ENCODE measurements around the gene CDC42EP5. TPM values are rescaled to one million over a fixed set of nuclear protein-coding genes. Genes with fewer than 3 reads are reported as not detected.
A peak's percentile ranks its signal among the peaks of the same experiment; 100 is the strongest.

Gene CDC42EP5
- total and polyA plus RNA-seq, 12 donors = 0.44 to 36.0 (median 15.7) TPM

DNA sequence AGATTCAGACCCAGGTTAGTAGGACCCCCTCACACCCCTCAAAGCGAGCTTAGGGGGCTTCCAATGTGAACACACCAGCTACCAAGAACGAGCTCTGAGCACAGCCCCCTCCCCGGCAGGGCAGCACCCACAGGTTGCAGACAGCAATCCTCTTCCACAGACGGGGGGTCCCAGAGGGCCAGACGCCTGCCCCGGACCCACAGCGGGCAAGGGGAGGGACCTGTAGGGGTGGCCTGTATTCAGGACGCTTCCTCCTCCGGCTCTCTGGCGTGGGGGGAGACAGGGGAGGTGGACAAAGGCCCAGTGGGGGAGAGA is 53.1 kb downstream of the CDC42EP5 start:
- TF ChIP-seq, protein P1, sequence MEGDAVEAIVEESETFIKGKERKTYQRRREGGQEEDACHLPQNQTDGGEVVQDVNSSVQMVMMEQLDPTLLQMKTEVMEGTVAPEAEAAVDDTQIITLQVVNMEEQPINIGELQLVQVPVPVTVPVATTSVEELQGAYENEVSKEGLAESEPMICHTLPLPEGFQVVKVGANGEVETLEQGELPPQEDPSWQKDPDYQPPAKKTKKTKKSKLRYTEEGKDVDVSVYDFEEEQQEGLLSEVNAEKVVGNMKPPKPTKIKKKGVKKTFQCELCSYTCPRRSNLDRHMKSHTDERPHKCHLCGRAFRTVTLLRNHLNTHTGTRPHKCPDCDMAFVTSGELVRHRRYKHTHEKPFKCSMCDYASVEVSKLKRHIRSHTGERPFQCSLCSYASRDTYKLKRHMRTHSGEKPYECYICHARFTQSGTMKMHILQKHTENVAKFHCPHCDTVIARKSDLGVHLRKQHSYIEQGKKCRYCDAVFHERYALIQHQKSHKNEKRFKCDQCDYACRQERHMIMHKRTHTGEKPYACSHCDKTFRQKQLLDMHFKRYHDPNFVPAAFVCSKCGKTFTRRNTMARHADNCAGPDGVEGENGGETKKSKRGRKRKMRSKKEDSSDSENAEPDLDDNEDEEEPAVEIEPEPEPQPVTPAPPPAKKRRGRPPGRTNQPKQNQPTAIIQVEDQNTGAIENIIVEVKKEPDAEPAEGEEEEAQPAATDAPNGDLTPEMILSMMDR (IDR thresholded peaks at IDR 0.05) = no peak
- TF ChIP-seq POLR2A (IDR thresholded peaks at IDR 0.05) = no peak
- WGBS, 4 donors = 27 to 83% (median 63%) methylated on average over 1 to 10 of the region's 10 CpGs
- intact Hi-C loops (cut with DNase I) = no loop called here
- Histone ChIP-seq H3K4me3 (no peak overlapping the region), H3K36me3 (replicated peaks in 1 of 2) (no peaks in the 10 kb centered on the region), H3K4me1 (replicated peaks in 1 of 2) (peaks cover 0 to 5% of the 10 kb centered on the region in 2 donors), H3K9me3 (replicated peaks in 1 of 3) (no peaks in the 10 kb centered on the region), H3K27ac (no peak overlapping the region), H3K27me3 (peaks cover 30% of the 10 kb centered on the region)
- DNase-seq = no peak

DNA sequence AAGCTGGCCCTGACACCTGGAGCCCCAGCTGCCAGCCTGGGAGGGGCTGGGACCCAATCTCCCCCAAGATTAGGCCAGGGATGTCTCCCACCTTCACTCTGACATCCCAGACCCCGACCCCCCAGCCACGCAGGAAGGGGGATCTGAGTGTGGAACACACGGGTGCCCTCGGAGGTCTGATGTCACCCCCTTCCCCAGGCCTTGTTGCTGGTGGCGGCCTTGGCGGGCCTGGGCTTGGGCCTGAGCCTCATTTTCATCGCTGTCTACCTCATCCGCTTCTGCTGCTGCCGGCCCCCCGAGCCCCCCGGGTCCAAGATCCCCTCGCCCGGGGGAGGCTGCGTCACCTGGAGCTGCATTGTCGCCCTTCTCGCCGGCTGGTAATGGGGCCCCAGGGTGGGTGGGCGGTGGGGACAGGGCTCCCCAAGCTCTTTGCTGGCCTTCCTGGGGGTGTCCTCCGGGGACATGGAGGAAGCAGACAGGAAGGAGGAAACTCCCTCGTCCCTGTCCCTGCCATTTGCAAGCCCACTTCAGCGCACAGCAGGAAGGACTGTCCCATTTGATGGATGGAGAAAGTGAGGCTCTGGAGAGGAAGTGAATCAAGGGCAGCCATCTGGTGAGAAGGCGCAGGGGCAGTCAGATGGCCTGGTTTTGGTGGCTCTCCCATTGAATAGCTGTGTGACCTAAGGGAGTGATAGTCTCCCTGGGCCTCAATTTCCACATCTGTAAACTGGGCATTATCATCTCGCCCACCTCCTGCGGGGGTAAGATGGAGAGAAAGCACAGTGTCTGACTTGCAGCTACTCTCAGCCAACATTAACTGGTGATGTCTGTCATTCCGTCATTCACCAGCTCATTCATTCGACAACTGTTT is 53.9 kb downstream of the CDC42EP5 start:
- Histone ChIP-seq H3K36me3 (replicated peaks in 1 of 2) (no peaks in the 10 kb centered on the region), H3K4me1 (replicated peaks in 1 of 2) (peaks cover 0 to 5% of the 10 kb centered on the region in 2 donors), H3K27ac (no peak overlapping the region), H3K4me3 (no peak overlapping the region), H3K27me3 (peaks cover 34% of the 10 kb centered on the region), H3K9me3 (replicated peaks in 1 of 3) (no peaks in the 10 kb centered on the region)
- TF ChIP-seq POLR2A (IDR thresholded peaks at IDR 0.05) = no peak
- TF ChIP-seq, protein P1 (IDR thresholded peaks at IDR 0.05) = no peak
- intact Hi-C loops (cut with DNase I) = no loop called here
- DNase-seq = no peak
- 71 to 93% (median 80%) methylated on average over 6 to 26 of the region's 26 CpGs for WGBS, 4 donors

DNA sequence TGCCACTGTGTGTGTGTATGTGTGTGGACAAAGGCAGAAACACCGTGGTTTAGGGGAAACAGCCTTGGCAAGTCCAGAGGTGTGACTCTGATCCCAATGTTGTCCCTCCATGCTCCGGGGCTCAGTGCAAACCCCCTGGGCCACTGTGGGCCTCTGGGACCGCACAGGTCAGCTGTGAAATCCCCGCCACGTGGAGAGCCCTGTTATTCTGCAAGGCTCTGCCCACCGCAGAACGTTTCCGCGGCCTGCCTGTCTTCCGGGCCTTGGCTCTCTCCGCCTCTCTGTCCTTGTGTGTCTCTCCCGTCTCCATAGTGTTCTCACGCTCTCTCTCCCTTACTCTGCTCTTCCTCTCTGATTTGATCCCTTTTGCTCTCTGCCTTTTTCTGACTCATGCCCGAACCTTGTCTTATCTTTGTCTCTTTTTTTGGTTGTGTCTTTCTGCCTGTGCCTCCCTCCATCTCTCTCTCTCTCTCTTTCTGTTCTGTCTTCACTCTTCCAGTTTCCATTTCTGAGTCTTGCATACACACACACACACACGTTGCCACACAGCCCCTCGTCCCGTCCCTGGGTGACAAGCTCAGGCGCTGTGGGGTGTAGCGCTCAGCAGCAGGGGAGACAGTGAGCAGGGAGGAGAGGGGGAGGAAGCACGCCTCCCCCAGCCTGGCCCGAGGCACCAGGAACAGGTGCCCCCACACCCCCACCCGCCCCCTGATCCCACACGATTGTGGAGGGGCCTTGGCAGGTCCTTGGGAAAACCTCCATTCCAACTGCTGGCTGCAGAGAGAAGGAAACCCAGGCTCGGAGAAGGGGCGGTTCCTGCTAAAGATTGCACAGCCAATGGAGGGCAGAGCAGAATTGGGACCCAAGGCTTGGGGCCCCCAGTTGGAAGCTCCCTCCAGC is 54.8 kb downstream of the CDC42EP5 start:
- peaks cover 34% of the 10 kb centered on the region for H3K27me3 ChIP-seq
- 11 to 12% (median 11%) methylated on average over 15 to 25 of the region's 25 CpGs for WGBS, 4 donors

More for the DNA sequence above, 54.8 kb downstream of the CDC42EP5 start:
- DNase-seq = peak in 5 of 7 donors; percentile 33 to 55 (median 47)
- Histone ChIP-seq H3K36me3 (replicated peaks in 1 of 2) (no peaks in the 10 kb centered on the region), H3K9me3 (replicated peaks in 1 of 3) (no peaks in the 10 kb centered on the region), H3K27ac (peak overlapping the region in 1 of 5 donors; percentile 25), H3K4me1 (replicated peaks in 1 of 2) (peaks cover 0 to 5% of the 10 kb centered on the region in 2 donors), H3K4me3 (peak overlapping the region in 1 of 4 donors; percentile 32)
- intact Hi-C loops (cut with DNase I) = no loop called here
- TF ChIP-seq, protein P1 (IDR thresholded peaks at IDR 0.05) = no peak
- TF ChIP-seq POLR2A (IDR thresholded peaks at IDR 0.05) = no peak

Data from adrenal gland (tissue), 12 donors.